Panc1 (cell line): ENCODE measurements around the gene MDGA2. TPM values are rescaled to one million over a fixed set of nuclear protein-coding genes. Genes with fewer than 3 reads are reported as not detected.

Experiments
- ATAC-seq: fragments of 200-7000 bp; cut with Tn5 transposase; 2 replicates; pipeline ENCODE4 v1.9.1; 2020; ENCODE audit warnings: mild to moderate bottlenecking, moderate library complexity
- Bru-seq: library from RNA; stranded (reverse); fragments of 400-500 nt; gene quantifications from one replicate; lab custom pipeline; 2021; lab: Mats Ljungman, UMichigan
- BruChase-seq, 2 experiments: library from RNA; stranded (reverse); fragments of 400-500 nt; gene quantifications; one replicate each; lab custom pipeline; 2021; lab: Mats Ljungman, UMichigan
- BruUV-seq: library from RNA; stranded (reverse); fragments of 400-500 nt; replicated peaks from 2 replicates; lab custom pipeline; 2021; lab: Mats Ljungman, UMichigan
- CTCF ChIA-PET: fragments of 300-600 bp; sonication (Branson Sonifier 250); formaldehyde crosslinking; loops from one replicate; lab custom pipeline; 2022; ENCODE audit warnings: antibody characterized with exemption; lab: Charles Lee
- POLR2A ChIA-PET: fragments of 300-600 bp; sonication (Branson Sonifier 250); formaldehyde crosslinking; loops from one replicate; lab custom pipeline; 2022; ENCODE audit warnings: antibody characterized with exemption; lab: Charles Lee
- DNase-seq: peaks from one replicate; pipeline ENCODE4 v3.0.0-alpha.2; 2010; ENCODE audit warnings: low read depth, low spot score
- H3K27ac ChIP-seq: 2 replicates; pipeline ENCODE4 v1.5.1; 2011; ENCODE audit warnings: mild to moderate bottlenecking, low read length, inconsistent platforms
- H3K27me3 ChIP-seq: fragments of 200-500 bp; sonication (Bioruptor generic); 2 replicates; pipeline ENCODE4 v1.6.0; 2014; ENCODE audit warnings: low read length, inconsistent platforms; ENCODE audit not compliant: control insufficient read depth, insufficient read depth
- H3K36me3 ChIP-seq: fragments of 200-500 bp; sonication (Bioruptor generic); 2 replicates; pipeline ENCODE4 v1.5.1; 2014; ENCODE audit warnings: inconsistent platforms, mild to moderate bottlenecking, low read length, moderate library complexity; ENCODE audit not compliant: control insufficient read depth, insufficient read depth
- H3K4me1 ChIP-seq: 2 replicates; pipeline ENCODE4 v1.5.1; 2011; ENCODE audit warnings: inconsistent platforms, mild to moderate bottlenecking, low read length, moderate library complexity; ENCODE audit not compliant: control insufficient read depth, insufficient read depth
- H3K4me3 ChIP-seq, 2 experiments: 2 replicates each; pipeline ENCODE4 v1.5.1; 2011 to 2012; ENCODE audit warnings: low read depth in 2 of 2, low read length in 2 of 2, mild to moderate bottlenecking in 2 of 2, inconsistent platforms in 1 of 2, moderate library complexity in 1 of 2
- H3K9me3 ChIP-seq: fragments of 200-500 bp; sonication (Bioruptor generic); 2 replicates; pipeline ENCODE4 v1.5.1; 2014; ENCODE audit warnings: low read depth, mild to moderate bottlenecking, inconsistent platforms, low read length, moderate library complexity; ENCODE audit not compliant: control insufficient read depth, insufficient read depth
- POLR2AphosphoS5 ChIP-seq: IDR thresholded peaks from 2 replicates; pipeline ENCODE4 v1.6.1; 2012; ENCODE audit warnings: mild to moderate bottlenecking, low read depth, low read length, moderate library complexity
- SIN3A ChIP-seq: IDR thresholded peaks from 2 replicates; pipeline ENCODE4 v1.6.1; 2012; ENCODE audit warnings: low read depth, mild to moderate bottlenecking, low read length, moderate library complexity, borderline replicate concordance; ENCODE audit not compliant: insufficient read depth
- TCF7L2 ChIP-seq: IDR thresholded peaks from 2 replicates; pipeline ENCODE4 v1.6.1; 2011; ENCODE audit warnings: mild to moderate bottlenecking, low read depth, low read length, inconsistent platforms
- in situ Hi-C: cut with HindIII; loops from 2 replicates; pipeline ENCODE4 v1.10.0; 2016; ENCODE audit warnings: low sequenced_read_pairs, low pct_unique_long_range_greater_than_20kb
- intact Hi-C: fragments of 100-400 bp; cut with micrococcal nuclease; formaldehyde crosslinking; loops from one replicate; pipeline ENCODE4 v1.10.0; 2022; ENCODE audit not compliant: unreplicated experiment
- long read RNA-seq: library from polyadenylated mRNA; unstranded; transcript quantifications from one replicate; pipeline ENCODE4 v2.0.0, GENCODE V29; 2021; ENCODE audit not compliant: unreplicated experiment
- polyA plus RNA-seq: library from polyadenylated mRNA; unstranded; fragments of >200 nt; gene quantifications from one replicate; pipeline ENCODE4 v1.2.1, GENCODE V29; 2012; ENCODE audit warnings: missing spikeins; ENCODE audit not compliant: insufficient read length
- total RNA-seq: library from RNA; stranded (reverse); gene quantifications from one replicate; pipeline ENCODE4 v1.2.1, GENCODE V29; 2021; ENCODE audit not compliant: unreplicated experiment
- TF ChIP-seq, protein P1 (sequence below), 2 experiments: IDR thresholded peaks; 2 replicates each; pipeline ENCODE4 v1.6.1; 2011 to 2012; ENCODE audit warnings: low read depth in 2 of 2, control low read depth in 1 of 2, low read length in 1 of 2, mild to moderate bottlenecking in 1 of 2, moderate library complexity in 1 of 2; ENCODE audit not compliant: insufficient read depth in 1 of 2
- TF ChIP-seq, protein P2 (sequence below): fragments of 450-650 bp; IDR thresholded peaks from 2 replicates; pipeline ENCODE4 v1.5.1; 2017; ENCODE audit warnings: mild to moderate bottlenecking

MDGA2 gene
- total RNA-seq (not detected), Bru-seq, nascent RNA (percentile 1 among the genes with signal in this experiment), BruChase-seq, experiment 1, labeled RNA remaining after a 2-hour chase (percentile 0 among the genes with signal in this experiment), BruChase-seq, experiment 2, labeled RNA remaining after a 6-hour chase (percentile 1 among the genes with signal in this experiment)
- polyA plus RNA-seq = not detected
- long read RNA-seq = 0 reads

DNA sequence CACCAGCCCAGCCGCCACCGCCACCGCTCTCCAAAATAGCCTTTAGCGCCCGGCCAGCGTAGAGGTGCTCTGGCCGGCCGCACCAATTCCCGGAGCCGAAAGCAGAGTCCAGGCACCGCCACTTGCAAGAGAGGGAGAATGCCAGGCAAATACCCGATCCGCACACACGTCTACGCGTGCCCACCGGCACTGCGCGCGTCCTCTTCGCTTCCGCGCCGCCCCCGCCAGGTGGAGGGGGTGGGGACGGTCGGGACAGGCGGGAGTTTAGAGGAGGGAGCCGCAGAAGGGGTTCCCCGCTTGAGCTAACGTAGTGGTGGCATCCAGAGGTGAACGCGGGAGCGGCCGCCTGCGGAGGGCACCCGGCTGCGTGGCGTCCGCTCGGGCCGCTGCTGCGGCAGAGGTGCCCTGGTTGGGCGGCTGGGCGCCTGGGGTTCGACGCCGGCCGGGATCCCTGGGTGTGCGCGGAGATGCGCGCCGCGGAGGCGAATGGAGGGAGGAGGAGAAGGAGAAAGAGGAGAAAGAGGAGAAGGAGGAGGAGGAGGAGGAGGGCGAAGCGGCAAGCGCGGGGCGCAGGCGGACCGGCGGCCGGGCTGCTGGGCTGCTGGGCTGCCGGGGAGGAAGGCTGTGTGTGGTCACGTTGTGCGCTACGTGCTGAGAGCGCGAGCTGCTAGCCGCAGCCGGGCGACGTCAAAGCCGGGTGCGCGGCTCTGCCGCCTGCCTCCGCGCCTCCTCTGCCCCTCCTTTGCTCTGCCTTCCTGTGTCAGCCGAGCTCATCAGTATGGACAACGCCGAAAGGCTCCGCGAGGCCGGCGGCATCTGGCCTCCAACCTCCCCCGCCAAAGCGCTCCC lies at the start of gene MDGA2:
Gene MDGA2, minus strand, starts transcription at position 140 of the 849 bp plus-strand sequence.
- ATAC-seq = no peak

DNA sequence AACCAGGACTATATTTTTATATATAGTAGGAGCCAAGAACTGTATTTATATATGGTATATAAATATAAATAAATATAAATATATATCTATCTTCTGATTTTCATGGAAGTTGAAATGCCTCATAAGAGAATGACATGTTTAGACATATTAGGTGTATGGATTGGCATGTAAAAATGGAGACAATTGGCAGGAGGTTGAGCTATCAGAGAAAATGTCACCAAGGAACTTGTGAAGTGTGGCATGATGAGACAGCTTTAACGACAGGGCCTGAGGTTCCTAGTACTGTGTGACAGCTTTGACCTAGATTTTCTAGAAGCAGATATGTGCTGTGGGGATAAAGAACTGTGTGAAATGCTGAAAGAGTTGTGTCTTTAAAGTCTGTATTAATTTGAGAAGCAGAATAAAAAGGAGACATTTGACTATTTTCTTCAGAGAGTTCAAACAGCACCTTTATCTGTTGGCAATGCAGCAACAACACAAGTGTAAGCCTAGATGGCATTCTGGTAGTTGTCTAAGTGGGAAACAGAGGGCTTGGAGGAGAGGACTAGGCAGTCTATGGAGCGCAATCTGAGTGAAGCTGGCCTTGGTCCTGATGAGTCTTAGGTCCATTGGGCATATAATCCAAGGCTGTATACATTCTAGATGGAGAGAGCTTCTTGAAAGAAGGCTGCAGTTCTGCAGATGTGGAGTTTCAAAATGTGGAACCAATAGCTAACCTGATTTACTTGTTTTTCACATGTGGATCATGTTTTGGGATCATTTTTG lies 47.7 kb upstream of the MDGA2 start:
- no peaks in the 10 kb centered on the region for H3K36me3 ChIP-seq
- ChIA-PET POLR2A (no interaction called here), CTCF (no interaction called here)
- no peaks in the 10 kb centered on the region for H3K27me3 ChIP-seq
- ATAC-seq = no peak
- H3K4me3 ChIP-seq = no peak overlapping the region
- intact Hi-C loops (no loop called here), in situ Hi-C loops (no loop called here)
- H3K4me1 ChIP-seq = no peaks in the 10 kb centered on the region
- BruUV-seq = no TSS peak
- TF ChIP-seq, protein P1, sequence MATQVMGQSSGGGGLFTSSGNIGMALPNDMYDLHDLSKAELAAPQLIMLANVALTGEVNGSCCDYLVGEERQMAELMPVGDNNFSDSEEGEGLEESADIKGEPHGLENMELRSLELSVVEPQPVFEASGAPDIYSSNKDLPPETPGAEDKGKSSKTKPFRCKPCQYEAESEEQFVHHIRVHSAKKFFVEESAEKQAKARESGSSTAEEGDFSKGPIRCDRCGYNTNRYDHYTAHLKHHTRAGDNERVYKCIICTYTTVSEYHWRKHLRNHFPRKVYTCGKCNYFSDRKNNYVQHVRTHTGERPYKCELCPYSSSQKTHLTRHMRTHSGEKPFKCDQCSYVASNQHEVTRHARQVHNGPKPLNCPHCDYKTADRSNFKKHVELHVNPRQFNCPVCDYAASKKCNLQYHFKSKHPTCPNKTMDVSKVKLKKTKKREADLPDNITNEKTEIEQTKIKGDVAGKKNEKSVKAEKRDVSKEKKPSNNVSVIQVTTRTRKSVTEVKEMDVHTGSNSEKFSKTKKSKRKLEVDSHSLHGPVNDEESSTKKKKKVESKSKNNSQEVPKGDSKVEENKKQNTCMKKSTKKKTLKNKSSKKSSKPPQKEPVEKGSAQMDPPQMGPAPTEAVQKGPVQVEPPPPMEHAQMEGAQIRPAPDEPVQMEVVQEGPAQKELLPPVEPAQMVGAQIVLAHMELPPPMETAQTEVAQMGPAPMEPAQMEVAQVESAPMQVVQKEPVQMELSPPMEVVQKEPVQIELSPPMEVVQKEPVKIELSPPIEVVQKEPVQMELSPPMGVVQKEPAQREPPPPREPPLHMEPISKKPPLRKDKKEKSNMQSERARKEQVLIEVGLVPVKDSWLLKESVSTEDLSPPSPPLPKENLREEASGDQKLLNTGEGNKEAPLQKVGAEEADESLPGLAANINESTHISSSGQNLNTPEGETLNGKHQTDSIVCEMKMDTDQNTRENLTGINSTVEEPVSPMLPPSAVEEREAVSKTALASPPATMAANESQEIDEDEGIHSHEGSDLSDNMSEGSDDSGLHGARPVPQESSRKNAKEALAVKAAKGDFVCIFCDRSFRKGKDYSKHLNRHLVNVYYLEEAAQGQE (IDR thresholded peaks at IDR 0.05; ENCODE audit: insufficient read depth in 1 of 2, low read depth in 2 of 2, low read length in 1 of 2) = no peak
- no peak for TF ChIP-seq POLR2AphosphoS5
- TF ChIP-seq, protein P2, sequence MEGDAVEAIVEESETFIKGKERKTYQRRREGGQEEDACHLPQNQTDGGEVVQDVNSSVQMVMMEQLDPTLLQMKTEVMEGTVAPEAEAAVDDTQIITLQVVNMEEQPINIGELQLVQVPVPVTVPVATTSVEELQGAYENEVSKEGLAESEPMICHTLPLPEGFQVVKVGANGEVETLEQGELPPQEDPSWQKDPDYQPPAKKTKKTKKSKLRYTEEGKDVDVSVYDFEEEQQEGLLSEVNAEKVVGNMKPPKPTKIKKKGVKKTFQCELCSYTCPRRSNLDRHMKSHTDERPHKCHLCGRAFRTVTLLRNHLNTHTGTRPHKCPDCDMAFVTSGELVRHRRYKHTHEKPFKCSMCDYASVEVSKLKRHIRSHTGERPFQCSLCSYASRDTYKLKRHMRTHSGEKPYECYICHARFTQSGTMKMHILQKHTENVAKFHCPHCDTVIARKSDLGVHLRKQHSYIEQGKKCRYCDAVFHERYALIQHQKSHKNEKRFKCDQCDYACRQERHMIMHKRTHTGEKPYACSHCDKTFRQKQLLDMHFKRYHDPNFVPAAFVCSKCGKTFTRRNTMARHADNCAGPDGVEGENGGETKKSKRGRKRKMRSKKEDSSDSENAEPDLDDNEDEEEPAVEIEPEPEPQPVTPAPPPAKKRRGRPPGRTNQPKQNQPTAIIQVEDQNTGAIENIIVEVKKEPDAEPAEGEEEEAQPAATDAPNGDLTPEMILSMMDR = no peak
- no peak for DNase-seq
- no peaks in the 10 kb centered on the region for H3K9me3 ChIP-seq
- no peak overlapping the region for H3K27ac ChIP-seq

More for the DNA sequence above, at the start of gene MDGA2:
- no TSS peak for BruUV-seq
- Histone ChIP-seq H3K27ac (no peak within 1 kb of the TSS), H3K9me3 (no peaks in the 10 kb centered on the region), H3K4me1 (no peaks in the 10 kb centered on the region), H3K27me3 (no peaks in the 10 kb centered on the region), H3K4me3 (no peak within 1 kb of the TSS), H3K36me3 (no peaks in the 10 kb centered on the region)
- DNase-seq = no peak
- POLR2A ChIA-PET = no interaction called here
- TF ChIP-seq, protein P1 (IDR thresholded peaks at IDR 0.05; ENCODE audit: insufficient read depth in 1 of 2, low read depth in 2 of 2, low read length in 1 of 2) = no peak
- TF ChIP-seq SIN3A = no peak
- TF ChIP-seq POLR2AphosphoS5 = no peak
- TF ChIP-seq TCF7L2 = no peak
- TF ChIP-seq, protein P2 = no peak
- in situ Hi-C loops (no loop called here), intact Hi-C loops (no loop called here)
- CTCF ChIA-PET = no interaction called here
